ENCODE data around the gene ZNF768.
"Not testable (repeated sequence)": the region's sequence is repeated elsewhere in the genome, so short reads cannot be mapped to it uniquely, and the experiment has no call there.

Gene ZNF768

DNA sequence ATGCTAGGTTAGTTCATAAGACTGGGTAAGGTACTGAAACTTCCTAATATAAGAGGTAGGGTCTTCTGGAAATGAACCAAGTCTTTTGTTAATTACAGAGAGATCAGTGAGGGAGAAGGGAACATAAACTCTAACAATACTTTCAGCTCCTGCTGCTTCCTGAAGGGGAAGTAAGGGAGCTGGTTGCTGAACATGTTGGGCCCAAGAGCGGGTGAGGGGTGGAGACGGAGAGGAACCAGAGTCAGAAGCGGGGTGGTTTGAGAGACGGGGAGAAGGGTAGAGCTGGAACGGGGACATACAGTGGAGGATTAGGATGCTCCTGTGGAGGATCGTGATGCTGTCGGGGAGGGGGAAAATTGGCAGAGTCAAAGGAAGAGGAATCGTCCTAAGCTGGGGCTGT lies 19.7 kb upstream of the ZNF768 start:
- TF ChIP-seq, protein P1, sequence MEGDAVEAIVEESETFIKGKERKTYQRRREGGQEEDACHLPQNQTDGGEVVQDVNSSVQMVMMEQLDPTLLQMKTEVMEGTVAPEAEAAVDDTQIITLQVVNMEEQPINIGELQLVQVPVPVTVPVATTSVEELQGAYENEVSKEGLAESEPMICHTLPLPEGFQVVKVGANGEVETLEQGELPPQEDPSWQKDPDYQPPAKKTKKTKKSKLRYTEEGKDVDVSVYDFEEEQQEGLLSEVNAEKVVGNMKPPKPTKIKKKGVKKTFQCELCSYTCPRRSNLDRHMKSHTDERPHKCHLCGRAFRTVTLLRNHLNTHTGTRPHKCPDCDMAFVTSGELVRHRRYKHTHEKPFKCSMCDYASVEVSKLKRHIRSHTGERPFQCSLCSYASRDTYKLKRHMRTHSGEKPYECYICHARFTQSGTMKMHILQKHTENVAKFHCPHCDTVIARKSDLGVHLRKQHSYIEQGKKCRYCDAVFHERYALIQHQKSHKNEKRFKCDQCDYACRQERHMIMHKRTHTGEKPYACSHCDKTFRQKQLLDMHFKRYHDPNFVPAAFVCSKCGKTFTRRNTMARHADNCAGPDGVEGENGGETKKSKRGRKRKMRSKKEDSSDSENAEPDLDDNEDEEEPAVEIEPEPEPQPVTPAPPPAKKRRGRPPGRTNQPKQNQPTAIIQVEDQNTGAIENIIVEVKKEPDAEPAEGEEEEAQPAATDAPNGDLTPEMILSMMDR (IDR thresholded peaks at IDR 0.05; ENCODE audit: low read depth, low read length, missing control alignments), result no peak
- no peak overlapping the region for H3K4me3 ChIP-seq (ENCODE audit: low read depth, low read length)
- DNase-seq (ENCODE audit: low read depth), result no peak

DNA sequence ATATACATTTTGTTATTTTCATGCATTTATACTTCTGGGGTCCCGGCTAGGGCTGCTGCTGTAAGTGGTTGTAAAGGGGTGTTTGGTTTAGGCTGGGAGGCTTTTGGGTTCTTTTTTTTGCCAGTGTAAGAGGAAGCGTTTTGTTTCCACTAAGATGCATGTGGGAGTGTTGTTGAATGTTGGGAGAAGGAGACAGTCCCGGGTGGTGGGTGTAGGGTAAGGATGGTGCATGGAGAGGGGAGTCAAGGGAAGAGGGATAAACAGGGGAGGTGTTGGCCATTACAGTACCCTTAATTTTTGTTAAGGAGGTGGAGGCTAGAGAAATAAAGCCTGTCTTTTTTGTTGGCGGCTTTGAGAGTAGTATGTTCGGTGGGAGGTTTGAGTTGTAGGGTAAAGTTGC lies 16.7 kb upstream of the ZNF768 start:
- no peak overlapping the region for H3K4me3 ChIP-seq (ENCODE audit: low read depth, low read length)
- no peak for DNase-seq (ENCODE audit: low read depth)
- TF ChIP-seq, protein P1 (IDR thresholded peaks at IDR 0.05; ENCODE audit: low read depth, low read length, missing control alignments), result no peak

DNA sequence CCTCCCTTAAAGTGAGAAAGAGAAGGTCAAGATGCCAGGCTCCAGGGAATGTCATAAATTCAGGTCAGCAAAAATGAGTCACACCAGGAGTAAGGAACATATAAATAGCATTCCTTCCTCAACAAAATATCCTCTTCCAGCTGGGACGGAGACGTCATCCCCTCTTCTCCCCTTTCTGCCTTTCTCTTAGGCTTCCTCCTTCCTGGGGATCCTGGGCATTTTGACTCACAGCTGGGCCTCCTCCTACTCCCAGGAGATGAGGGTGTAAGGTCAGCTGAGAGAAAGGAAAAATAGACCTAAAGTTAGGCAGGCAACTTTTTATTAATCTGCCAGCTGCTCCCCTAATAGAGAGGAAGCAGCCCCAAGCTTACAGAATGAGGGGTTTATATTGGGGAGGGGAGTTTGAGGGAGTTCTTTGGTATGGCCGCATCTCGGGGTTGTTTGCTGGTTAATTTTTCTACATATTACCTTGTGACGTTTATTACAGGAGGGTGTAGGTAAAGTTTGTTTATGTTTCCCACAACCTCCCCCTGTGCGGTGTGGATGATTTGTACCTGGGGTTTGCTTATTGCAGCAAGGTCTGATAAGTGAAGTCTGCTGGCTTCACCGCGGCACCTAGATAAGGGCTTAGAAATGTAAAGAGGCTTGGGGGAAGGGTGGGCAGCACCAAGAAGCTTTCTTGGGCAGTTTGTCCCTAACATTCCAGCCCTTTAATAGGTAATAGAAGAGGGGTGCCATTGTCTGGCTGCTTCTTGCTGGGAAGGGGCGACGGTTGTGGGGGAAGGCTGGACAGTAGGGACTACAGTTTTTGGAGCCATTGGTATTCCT lies 15.3 kb upstream of the ZNF768 start:
- no peak overlapping the region for H3K4me3 ChIP-seq (ENCODE audit: low read depth, low read length)
- TF ChIP-seq, protein P1 (IDR thresholded peaks at IDR 0.05; ENCODE audit: low read depth, low read length, missing control alignments), result no peak
- no peak for DNase-seq (ENCODE audit: low read depth)

DNA sequence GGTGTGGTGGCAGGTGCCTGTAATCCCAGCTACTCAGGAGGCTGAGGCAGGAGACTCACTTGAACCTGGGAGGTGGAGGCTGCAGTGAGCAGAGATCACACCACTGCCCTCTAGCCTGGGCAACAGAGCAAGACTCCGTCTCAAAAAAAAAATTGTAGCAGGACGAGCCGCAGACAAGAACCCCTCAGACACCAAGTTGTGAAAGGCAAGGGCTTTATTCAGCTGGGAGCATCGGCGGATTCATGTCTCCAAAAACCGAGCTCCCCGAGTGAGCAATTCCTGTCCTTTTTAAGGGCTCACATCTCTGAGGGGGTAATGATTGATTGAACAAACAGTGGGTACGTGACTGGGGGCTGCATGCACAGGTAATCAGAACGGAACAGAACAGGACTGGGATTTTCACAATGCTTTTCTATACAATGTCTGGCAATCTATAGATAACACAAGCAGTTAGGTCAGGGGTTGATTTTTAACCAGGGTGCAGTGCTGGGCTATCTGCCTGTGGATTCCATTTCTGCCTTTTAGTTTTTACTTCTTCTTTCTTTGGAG lies 14.6 kb upstream of the ZNF768 start:
- DNase-seq (ENCODE audit: low read depth); H3K4me3 ChIP-seq (ENCODE audit: low read depth, low read length): not testable (repeated sequence)

DNA sequence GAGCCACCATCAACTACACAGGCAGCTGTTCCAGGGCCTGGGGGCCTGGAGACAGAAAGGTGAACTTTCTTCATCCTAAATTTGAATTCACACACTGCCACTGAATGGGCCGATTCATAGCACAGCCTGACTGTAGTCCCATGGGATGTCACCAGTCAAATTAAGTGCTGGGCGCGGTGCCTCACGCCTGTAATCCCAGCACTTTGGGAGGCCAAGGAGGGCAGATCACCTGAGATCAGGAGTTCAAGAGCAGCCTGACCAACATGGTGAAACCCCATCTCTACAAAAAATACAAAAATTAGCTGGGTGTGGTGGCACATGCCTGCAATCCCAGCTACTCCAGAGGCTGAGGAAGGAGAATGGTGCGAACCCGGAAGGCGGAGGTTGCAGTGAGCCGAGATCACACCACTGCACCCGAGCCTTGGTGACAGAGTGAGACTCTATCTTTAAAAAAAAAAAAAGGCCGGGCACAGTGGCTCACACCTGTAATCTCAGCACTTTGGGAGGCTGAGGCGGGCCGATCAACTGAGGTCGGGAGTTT lies 13.7 kb upstream of the ZNF768 start:
- H3K4me3 ChIP-seq (ENCODE audit: low read depth, low read length); DNase-seq (ENCODE audit: low read depth): not testable (repeated sequence)

DNA sequence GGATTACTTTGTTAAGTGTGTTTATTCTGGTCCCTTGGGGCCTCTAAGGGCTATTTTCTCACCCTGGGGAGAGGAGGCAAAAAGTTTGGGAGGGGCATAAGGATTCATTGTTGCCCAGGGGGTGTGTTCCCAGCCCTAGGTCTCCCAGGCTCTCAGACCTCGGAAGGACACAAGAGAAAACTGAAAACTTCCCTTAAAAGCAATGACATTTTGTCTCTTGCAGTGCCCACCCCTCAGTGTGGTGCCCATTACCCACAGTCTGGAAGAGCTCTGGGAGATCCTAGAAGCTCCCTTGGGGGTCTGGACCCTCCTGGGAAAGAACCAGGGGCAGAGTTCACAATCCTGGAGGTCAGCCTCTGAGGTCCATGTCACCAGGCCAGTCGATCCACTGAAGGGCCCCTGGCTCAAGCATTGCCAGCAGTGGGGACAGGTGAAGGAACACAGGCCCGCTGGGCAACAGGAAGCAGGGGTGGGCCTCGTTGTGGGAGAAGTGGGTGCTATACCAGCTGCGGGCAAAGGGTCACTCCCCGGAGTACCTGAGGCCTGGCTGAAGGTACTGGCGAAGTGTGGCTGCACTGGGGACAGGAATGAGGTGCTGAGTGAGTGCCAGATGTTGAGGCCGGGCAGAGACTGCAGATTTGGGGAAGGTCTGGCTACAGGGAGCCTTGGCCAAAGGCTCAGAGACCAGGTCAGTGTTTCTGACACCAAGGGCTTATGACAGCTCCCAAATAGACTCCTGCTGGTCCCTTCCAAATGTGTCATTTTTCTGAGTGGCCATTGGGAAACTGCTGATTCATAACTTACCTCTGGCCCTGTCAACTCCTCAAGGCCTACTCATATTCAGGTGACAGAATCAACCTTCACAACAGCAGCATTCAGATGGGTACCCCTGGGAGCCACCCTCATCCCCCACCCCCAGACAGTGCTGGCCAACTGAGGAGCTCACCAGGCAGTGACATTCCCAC lies 12.9 kb upstream of the ZNF768 start:
- DNase-seq (ENCODE audit: low read depth), result no peak
- TF ChIP-seq, protein P1 (IDR thresholded peaks at IDR 0.05; ENCODE audit: low read depth, low read length, missing control alignments), result no peak
- no peak overlapping the region for H3K4me3 ChIP-seq (ENCODE audit: low read depth, low read length)

DNA sequence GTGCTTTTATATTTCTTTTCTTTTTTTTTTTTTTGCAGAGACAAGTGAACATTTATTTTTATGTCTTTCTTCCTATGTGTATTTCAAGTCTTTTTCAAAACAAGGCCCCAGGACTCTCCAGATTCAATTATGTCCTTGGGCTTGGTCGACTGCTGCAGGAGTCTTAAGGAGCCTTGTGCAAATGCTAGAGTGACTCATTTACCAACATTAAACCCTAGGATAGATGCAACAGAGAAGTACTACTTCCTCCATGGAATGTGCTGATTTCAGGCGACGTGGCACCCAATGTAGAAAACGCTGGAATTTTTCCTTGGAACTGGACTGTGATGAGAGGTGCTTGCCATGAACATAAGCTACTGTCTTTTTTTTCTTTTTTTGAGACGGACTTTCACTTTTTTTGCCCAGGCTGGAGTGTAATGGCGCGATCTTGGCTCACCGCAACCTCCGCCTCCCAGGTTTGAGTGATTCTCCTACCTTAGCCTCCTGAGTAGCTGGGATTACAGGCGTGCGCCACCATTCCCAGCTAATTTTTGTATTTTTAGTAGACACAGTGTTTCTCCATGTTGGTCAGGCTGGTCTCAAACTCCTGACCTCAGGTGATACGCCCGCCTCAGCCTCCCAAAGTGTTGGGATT lies 10.1 kb upstream of the ZNF768 start:
- peak overlapping the region; percentile 83; the same call in 1 of the 2 replicates for H3K4me3 ChIP-seq (ENCODE audit: low read depth, low read length)
- DNase-seq (ENCODE audit: low read depth), result not testable (repeated sequence)

DNA sequence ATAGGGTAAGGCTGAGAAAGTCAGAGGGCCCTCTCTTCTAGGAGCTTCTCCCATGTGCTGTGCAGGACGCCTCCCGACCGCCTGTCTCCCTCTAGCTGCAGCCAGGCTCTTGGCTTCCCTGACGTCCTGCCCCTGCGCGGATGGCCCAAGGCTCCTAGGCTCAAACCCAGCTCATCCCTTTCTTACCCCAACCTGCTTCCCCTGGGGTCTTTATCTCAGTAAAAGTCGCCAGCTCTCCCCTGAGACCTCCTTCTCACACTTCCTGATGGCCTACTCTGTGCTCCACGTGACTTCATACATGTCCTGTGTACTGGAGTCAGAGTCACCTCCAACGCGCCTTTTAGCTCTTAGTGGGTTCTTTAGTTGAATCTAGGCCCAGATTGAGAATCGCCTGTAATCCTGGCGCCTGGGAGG lies 9.4 kb upstream of the ZNF768 start:
- peak overlapping the region; percentile 83 for H3K4me3 ChIP-seq (ENCODE audit: low read depth, low read length)
- no peak for DNase-seq (ENCODE audit: low read depth)
- TF ChIP-seq, protein P1 (IDR thresholded peaks at IDR 0.05; ENCODE audit: low read depth, low read length, missing control alignments), result peak; percentile 67

Data from GM12864 (cell line).